HCT116 (cell line): ENCODE results near the gene RALGPS2. TPM values are rescaled to one million over a fixed set of nuclear protein-coding genes. Genes with fewer than 3 reads are reported as not detected.

Experiments used
- ATAC-seq: fragments of 200-7000 bp; cut with Tn5 transposase; 2 replicates; pipeline ENCODE4 v1.9.1; 2020; ENCODE audit warnings: mild to moderate bottlenecking, moderate library complexity
- BruUV-seq: library from RNA; stranded (reverse); fragments of 400-500 nt; replicated peaks from 2 replicates; lab custom pipeline; 2021; lab: Mats Ljungman, UMichigan
- CTCF ChIA-PET: fragments of 300-600 bp; sonication (Branson Sonifier 250); formaldehyde crosslinking; loops from one replicate; lab custom pipeline; 2021; ENCODE audit warnings: antibody characterized with exemption; lab: Charles Lee
- POLR2A ChIA-PET: fragments of 300-600, 350-600 bp; sonication (Branson Sonifier 250); formaldehyde crosslinking; loops from one replicate; lab custom pipeline; 2021; ENCODE audit warnings: antibody characterized with exemption; lab: Charles Lee
- RAD21 ChIA-PET, 2 experiments: fragments of 300-600 bp; sonication (Branson Sonifier 250); formaldehyde crosslinking; loops; one replicate each; lab custom pipeline; 2023; ENCODE audit warnings: low total read pairs in 2 of 2; ENCODE audit not compliant: uncharacterized antibody in 2 of 2, unreplicated experiment in 2 of 2, low non-redundant PET in 1 of 2; lab: Charles Lee
- DNase-seq: peaks from one replicate; pipeline ENCODE4 v3.0.0-alpha.2; 2010; ENCODE audit warnings: low read depth, low spot score
- H2AFZ ChIP-seq: fragments of 200-600 bp; shearing (Covaris generic), sonication (generic); 2 replicates; pipeline ENCODE4 v1.6.1; 2017; ENCODE audit warnings: low read depth, mixed run types, mixed read lengths, antibody characterized with exemption, low read length; ENCODE audit not compliant: poor library complexity, severe bottlenecking
- H3K27ac ChIP-seq: 2 replicates; pipeline ENCODE4 v1.5.1; 2012; ENCODE audit warnings: low read depth, low read length
- H3K27me3 ChIP-seq: fragments of 200-600 bp; sonication (generic); 2 replicates; pipeline ENCODE4 v1.6.1; 2016; ENCODE audit warnings: mixed run types, low read length, mixed read lengths; ENCODE audit not compliant: insufficient read depth
- H3K36me3 ChIP-seq, 2 experiments: fragments of 200-500 bp in 1 of 2; fragments of 200-600 bp in 1 of 2; sonication (Bioruptor generic) in 1 of 2; sonication (generic) in 1 of 2; 2 replicates each; pipeline versions ENCODE4 v1.5.1 to v1.6.1; 2014 to 2016; ENCODE audit warnings: low read length in 2 of 2, inconsistent platforms in 1 of 2, mixed read lengths in 1 of 2, mixed run types in 1 of 2; ENCODE audit not compliant: insufficient read depth in 2 of 2, control insufficient read depth in 1 of 2
- H3K4me1 ChIP-seq, 2 experiments: fragments of 200-600 bp in 1 of 2; sonication (generic) in 1 of 2; 2 replicates each; pipeline versions ENCODE4 v1.5.1 to v1.6.1; 2012 to 2017; ENCODE audit warnings: low read length in 2 of 2, inconsistent platforms in 1 of 2, mild to moderate bottlenecking in 1 of 2, mixed read lengths in 1 of 2, mixed run types in 1 of 2, moderate library complexity in 1 of 2; ENCODE audit not compliant: insufficient read depth in 2 of 2, control insufficient read depth in 1 of 2
- H3K4me2 ChIP-seq: fragments of 200-600 bp; sonication (generic); 2 replicates; pipeline ENCODE4 v1.6.1; 2017; ENCODE audit warnings: mixed run types, low read length, mixed read lengths
- H3K4me3 ChIP-seq, 2 experiments: fragments of 200-600 bp in 1 of 2; sonication (generic) in 1 of 2; replicated peaks in 1 of 2; 2 replicates each; pipeline ENCODE4 v1.5.1; 2011 to 2016; ENCODE audit warnings: low read length in 2 of 2, control low read depth in 1 of 2, low read depth in 1 of 2, mild to moderate bottlenecking in 1 of 2, mixed read lengths in 1 of 2, mixed run types in 1 of 2
- H3K79me2 ChIP-seq: fragments of 200-600 bp; sonication (generic); 2 replicates; pipeline ENCODE4 v1.6.1; 2017; ENCODE audit warnings: mild to moderate bottlenecking, mixed run types, low read length, moderate library complexity, mixed read lengths; ENCODE audit not compliant: insufficient read depth
- H3K9ac ChIP-seq: fragments of 200-600 bp; sonication (generic); 2 replicates; pipeline ENCODE4 v1.6.1; 2016; ENCODE audit warnings: low read length, mixed read lengths
- H3K9me2 ChIP-seq: fragments of 200-600 bp; sonication (generic), shearing (Covaris generic); 2 replicates; pipeline ENCODE4 v1.6.1; 2017; ENCODE audit warnings: mixed run types, mild to moderate bottlenecking, moderate library complexity; ENCODE audit not compliant: insufficient read depth
- H3K9me3 ChIP-seq, 2 experiments: fragments of 200-500 bp in 1 of 2; fragments of 200-600 bp in 1 of 2; sonication (Bioruptor generic) in 1 of 2; sonication (generic) in 1 of 2; 2 replicates each; pipeline ENCODE4 v1.6.1; 2014 to 2017; ENCODE audit warnings: low read length in 2 of 2, mixed read lengths in 2 of 2, inconsistent platforms in 1 of 2, low read depth in 1 of 2, mild to moderate bottlenecking in 1 of 2, mixed run types in 1 of 2, moderate library complexity in 1 of 2; ENCODE audit not compliant: control insufficient read depth in 1 of 2, insufficient read depth in 1 of 2
- H4K20me1 ChIP-seq: fragments of 200-600 bp; sonication (generic), shearing (Covaris generic); 2 replicates; pipeline ENCODE4 v1.6.1; 2017; ENCODE audit warnings: mixed run types, mild to moderate bottlenecking, moderate library complexity; ENCODE audit not compliant: insufficient read depth
- ATF3 ChIP-seq: IDR thresholded peaks from 2 replicates; pipeline ENCODE4 v1.6.1; 2012
- CBX3 ChIP-seq: IDR thresholded peaks from 2 replicates; pipeline ENCODE4 v1.6.1; 2012; ENCODE audit warnings: low read depth
- CEBPB ChIP-seq: IDR thresholded peaks from 2 replicates; pipeline ENCODE4 v1.6.1; 2012; ENCODE audit warnings: low read depth
- EGR1 ChIP-seq: IDR thresholded peaks from 2 replicates; pipeline ENCODE4 v1.6.1; 2012; ENCODE audit warnings: low read depth
- ELF1 ChIP-seq: IDR thresholded peaks from 2 replicates; pipeline ENCODE4 v1.6.1; 2012; ENCODE audit warnings: low read depth, borderline replicate concordance
- FOSL1 ChIP-seq: IDR thresholded peaks from 2 replicates; pipeline ENCODE4 v1.6.1; 2012; ENCODE audit warnings: low read depth
- POLR2A ChIP-seq: IDR thresholded peaks from 2 replicates; pipeline ENCODE4 v1.7.0; 2011; ENCODE audit warnings: borderline replicate concordance; ENCODE audit not compliant: insufficient read depth, insufficient read length; ENCODE audit errors: extremely low read depth
- RAD21 ChIP-seq: IDR thresholded peaks from 2 replicates; pipeline ENCODE4 v1.6.1; 2012; ENCODE audit warnings: low read depth, mild to moderate bottlenecking
- REST ChIP-seq: IDR thresholded peaks from 2 replicates; pipeline ENCODE4 v1.6.1; 2012; ENCODE audit warnings: low read depth
- SP1 ChIP-seq: IDR thresholded peaks from 2 replicates; pipeline ENCODE4 v1.6.1; 2012; ENCODE audit warnings: low read depth
- SRF ChIP-seq: IDR thresholded peaks from 2 replicates; pipeline ENCODE4 v1.6.1; 2012; ENCODE audit warnings: low read depth
- ZFX ChIP-seq: fragments of 450-650 bp; IDR thresholded peaks from 2 replicates; pipeline ENCODE4 v1.6.1; 2017
- ZNF274 ChIP-seq: fragments of 200-500 bp; sonication (Bioruptor generic); IDR thresholded peaks from 2 replicates; pipeline ENCODE4 v1.6.1; 2014; ENCODE audit warnings: mild to moderate bottlenecking, low read depth, low read length, inconsistent platforms
- intact Hi-C: fragments of 100-400 bp; cut with micrococcal nuclease; formaldehyde crosslinking; loops from 2 replicates; pipeline ENCODE4 v1.10.0; 2022
- total RNA-seq: library from RNA; stranded (reverse); gene quantifications from one replicate; pipeline ENCODE4 v1.2.1, GENCODE V29; 2021; ENCODE audit not compliant: unreplicated experiment

RALGPS2 gene
- total RNA-seq, 1 experiment from 2014 or later = 25.6 TPM

GRCh38 chr1:178784131-178784536 is 59.1 kb downstream of the RALGPS2 start:
- Histone ChIP-seq H3K79me2 (no peaks in the 10 kb centered on the region), H3K27me3 (no peaks in the 10 kb centered on the region), H3K27ac (no peak overlapping the region), H3K9me3 (no peaks in the 10 kb centered on the region; a peak in 1 of 4 replicates), H4K20me1 (no peaks in the 10 kb centered on the region), H3K4me1 (no peaks in the 10 kb centered on the region), H3K9me2 (no peaks in the 10 kb centered on the region), H3K36me3 (no peaks in the 10 kb centered on the region), H3K4me2 (no peak overlapping the region), H3K4me3 (no peak overlapping the region)
- no TSS peak for BruUV-seq
- RAD21 ChIA-PET = no interaction called here
- CTCF ChIA-PET = interaction anchor here (1.1 to 1.3 kb wide), 2 partner anchors 16 to 219 kb away, joined by 4 read pairs; no protein-coding TSS in a partner anchor
- intact Hi-C loops = no loop called here
- DNase-seq (no peak), ATAC-seq (no peak)
- POLR2A ChIA-PET = no interaction called here
- no peak for TF ChIP-seq FOSL1
- TF ChIP-seq ATF3 = no peak
- TF ChIP-seq SRF = no peak
- no peak for TF ChIP-seq ZNF274
- no peak for TF ChIP-seq CEBPB
- no peak for TF ChIP-seq ELF1
- TF ChIP-seq POLR2A = no peak
- TF ChIP-seq ZFX = no peak
- TF ChIP-seq REST = no peak
- TF ChIP-seq SP1 = no peak
- no peak for TF ChIP-seq EGR1
- TF ChIP-seq CBX3 = no peak
- no peak for TF ChIP-seq RAD21
- TF ChIP-seq, all 23 proteins: peak for 0
- no peak overlapping the region for H2AFZ ChIP-seq
- H3K9ac ChIP-seq = no peak overlapping the region
